Medulla oblongata (tissue), 1 donor: Measurements from ENCODE around the gene SHISA9.

ENCODE experiments used
- DNase-seq: peaks from one replicate; pipeline ENCODE4 v3.0.0-alpha.2; 2015; ENCODE audit errors: extremely low spot score

The SHISA9 gene

DNA sequence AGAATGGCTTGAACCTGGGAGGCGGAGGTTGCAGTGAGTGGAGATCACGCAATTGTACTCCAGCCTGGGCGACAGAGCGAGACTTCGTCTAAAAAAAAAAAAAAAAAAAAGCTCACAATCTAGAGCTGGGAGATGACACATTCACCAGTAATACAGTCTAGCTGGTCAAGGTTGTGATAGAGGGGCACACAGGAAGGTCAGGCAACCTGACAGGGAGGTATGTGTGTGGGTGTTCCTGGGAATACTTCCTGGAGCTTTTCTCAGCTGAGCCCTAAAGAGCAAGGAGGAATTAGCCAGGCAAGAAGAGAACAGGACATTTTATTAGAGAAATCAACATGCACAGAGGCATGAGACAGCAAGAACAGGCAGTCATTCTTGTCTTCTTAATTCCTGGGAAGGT lies 216.7 kb downstream of the SHISA9 start:
- DNase-seq, result no peak

GRCh38 chr16:13120091-13120490 lies 218.7 kb downstream of the SHISA9 start:
- DNase-seq, result no peak

GRCh38 chr16:13120557-13120956 lies 219.2 kb downstream of the SHISA9 start:
- DNase-seq, result no peak

- no peak for DNase-seq
Observed at GRCh38 chr16:13123991-13124390, 222.6 kb downstream of the SHISA9 start.

DNA sequence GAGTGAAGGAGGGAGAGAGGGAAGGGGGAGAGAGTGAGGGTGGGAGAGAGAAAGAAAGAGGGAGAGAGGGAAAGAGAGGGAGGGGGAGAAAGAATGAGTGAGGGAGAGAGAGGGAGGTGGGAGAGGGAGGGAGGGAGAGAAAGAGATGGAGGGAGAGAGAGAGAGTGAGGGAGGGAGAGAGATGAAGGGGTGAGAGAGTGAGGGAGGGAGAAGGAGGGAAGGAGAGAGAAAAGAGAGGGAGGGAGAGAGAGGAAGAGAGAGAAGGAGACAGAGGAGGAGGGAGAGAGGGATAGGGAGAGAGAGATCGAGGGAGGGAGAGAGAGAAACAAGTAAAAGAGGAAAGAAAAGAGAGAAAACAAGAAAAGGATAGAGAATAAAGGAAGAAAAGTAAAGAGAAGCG lies 225.7 kb downstream of the SHISA9 start:
- no peak for DNase-seq

GRCh38 chr16:13130586-13130985 lies 229.2 kb downstream of the SHISA9 start:
- no peak for DNase-seq

DNA sequence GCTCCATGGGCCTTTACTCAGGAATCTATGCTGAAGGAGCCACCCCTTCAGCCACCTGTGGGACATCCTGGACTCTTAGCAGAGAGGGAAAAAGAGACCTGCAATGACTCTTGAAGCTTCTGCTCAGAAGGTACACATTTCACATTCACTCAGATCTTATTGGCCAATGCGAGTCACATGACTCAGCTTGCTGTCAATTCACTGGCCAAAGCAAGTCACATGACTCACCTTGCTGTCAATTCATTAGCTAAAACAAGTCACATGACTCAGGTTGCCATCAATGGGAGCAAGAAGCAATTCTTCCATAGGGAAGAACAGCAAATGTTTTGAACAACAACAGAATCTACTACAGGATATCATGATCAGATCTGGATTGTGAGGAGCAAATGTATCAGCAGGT lies 233.4 kb downstream of the SHISA9 start:
- no peak for DNase-seq

GRCh38 chr16:13136901-13137300 lies 235.5 kb downstream of the SHISA9 start:
- DNase-seq, result no peak

- DNase-seq, result no peak
Observed at GRCh38 chr16:13138528-13138927, 237.1 kb downstream of the SHISA9 start.

- no peak for DNase-seq
Observed at GRCh38 chr16:13139661-13140241, 238.4 kb downstream of the SHISA9 start.

DNA sequence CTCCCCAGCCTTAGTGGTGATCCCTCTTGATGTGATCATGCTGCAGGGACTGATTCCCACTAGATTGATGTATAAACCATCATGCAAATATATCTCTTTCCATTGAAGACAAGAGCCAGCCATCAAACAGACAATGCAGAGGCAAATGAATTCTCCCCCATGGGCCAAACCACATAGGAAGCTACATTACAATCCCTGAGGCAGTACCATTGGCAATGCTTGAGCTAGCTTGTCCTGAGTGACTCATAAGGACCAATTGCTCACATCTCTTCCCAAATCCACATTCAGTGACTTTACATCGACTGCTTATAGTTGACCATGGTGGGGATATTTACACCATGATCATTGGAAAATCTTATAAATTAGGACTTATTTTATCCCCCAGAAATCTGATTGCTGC lies 242.2 kb downstream of the SHISA9 start:
- no peak for DNase-seq

- no peak for DNase-seq
Observed at GRCh38 chr16:13146829-13147228, 245.4 kb downstream of the SHISA9 start.

- no peak for DNase-seq
Observed at GRCh38 chr16:13148294-13148693, 246.9 kb downstream of the SHISA9 start.

DNA sequence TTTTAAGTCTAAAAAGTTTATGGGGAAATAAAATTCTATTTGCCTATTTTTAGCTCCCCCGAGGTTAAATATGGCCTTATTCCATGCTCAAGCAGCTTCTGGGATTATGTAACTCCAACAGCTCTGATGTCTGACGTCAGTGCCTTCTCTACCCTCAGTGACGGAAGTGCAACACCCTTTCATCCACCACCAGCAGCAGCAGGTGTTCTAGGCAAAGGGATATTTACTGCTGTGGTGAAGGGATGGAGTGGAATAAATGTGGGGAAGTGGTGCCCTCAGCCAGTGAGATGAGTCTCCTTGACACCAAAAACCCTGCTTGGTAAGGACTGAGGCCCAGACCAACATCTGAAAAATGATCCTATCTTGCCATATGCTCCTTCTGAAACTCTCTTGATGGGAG lies 247.4 kb downstream of the SHISA9 start:
- DNase-seq, result no peak

DNA sequence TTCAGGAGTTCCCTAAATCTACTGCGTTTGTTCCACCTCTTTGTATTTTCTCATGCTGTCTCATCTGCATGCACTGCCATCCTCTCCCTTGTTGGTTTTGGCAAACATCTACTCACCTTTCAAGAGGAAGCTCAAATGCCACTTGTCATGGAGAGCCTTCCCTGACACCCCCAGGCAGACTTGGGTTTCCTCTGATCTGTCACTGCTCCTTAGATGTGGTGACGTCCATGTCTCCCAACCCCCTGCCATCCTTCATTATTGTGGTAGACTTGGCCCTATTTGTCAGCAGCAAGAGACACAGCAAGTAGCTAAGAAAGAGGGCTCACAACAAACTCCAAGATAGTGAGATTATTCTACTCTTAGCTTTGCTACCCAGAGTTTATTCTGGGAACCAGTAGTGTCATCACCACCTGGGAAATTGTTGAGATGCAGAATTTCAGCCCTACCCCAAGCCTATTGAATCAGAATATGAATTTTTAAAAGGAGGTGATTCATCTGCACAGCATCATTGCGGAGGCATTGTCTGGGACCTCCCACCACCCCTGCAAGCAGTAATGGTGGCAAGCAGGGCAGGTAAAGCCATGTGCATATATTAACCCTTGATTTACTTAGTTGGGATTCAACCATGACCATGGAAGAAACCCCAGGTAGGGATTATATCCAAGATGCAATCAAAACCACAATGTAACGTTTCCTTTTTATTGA lies 248.9 kb downstream of the SHISA9 start:
- DNase-seq, result no peak

GRCh38 chr16:13153696-13154095 lies 252.3 kb downstream of the SHISA9 start:
- no peak for DNase-seq

GRCh38 chr16:13154799-13155198 lies 253.4 kb downstream of the SHISA9 start:
- no peak for DNase-seq

DNA sequence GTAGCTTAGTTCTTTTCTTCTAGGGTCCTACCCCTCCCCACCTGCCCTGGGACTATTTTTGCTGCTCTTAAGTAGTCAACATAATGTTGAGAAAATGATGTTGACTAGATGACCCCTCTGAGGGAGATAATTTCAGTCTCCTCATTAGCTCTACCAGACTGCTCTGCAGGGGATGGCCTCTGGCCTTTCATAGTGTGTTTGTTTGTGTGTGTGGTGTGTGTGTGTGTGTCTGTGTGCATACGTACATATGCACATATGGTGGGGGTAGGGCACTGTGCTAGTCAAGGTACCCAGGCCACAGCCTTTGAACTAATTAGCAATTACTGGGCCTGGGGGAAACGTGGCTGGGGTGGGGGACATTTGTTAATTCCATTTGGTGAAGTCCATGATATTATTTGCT lies 254.0 kb downstream of the SHISA9 start:
- DNase-seq, result no peak

DNA sequence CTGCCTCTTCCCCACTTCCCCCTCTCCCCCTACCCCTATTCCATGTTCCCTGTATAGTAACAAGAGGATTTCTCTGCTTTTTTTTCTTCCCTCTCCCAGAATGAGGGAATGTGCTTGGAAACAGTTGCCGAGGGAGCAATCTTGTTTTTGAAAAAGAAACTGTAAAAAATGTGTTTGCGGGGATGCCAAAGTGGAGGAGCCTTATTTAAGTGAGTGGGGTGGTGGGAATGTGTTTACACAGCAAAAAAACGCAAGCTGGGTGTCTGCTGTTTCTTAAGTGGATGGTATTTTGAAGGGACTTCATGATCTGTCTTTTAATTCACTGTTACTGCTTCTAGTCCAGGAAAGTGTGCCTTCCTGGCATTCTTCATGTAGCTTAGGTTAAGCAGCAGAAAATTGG lies 254.4 kb downstream of the SHISA9 start:
- DNase-seq, result no peak

DNA sequence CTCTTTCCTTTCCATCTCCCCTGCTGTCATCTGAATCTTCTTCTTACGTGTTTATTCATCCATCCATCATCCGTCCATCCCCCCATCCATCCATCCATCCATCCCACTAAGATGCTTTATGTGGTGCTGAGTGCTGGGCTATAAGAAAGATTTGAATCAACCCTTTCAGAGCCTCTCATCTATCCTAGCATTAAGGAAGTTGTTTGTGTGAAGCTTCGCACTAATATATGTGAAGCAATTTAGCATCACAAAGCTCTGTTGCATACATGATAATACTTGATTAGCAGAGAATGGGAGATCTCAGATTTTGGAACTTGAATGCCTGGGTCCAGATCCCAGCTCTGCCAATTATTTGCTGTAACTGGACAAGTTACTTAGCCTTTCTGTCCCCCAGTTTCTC lies 255.7 kb downstream of the SHISA9 start:
- DNase-seq, result no peak

DNA sequence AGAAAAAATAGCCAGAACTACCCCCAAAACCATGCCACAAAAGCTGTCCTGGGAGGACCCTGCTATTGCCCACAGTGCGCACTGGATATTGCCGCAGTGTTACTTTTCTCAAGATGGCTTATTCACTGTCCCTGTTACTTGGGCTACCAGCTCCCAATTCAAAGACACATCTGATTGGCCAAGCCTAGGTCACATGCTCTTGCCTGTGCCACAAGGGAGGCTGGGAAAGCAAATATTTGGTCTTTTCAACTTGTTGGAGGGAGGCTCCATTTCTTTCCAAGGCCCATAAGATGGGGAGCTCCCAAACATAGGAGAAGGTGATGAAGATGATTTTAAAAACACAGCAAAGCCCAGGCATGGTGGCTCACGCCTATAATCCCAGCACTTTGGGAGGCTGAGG lies 257.0 kb downstream of the SHISA9 start:
- DNase-seq, result no peak

GRCh38 chr16:13165024-13165423 lies 263.6 kb downstream of the SHISA9 start:
- DNase-seq, result no peak

- no peak for DNase-seq
Observed at GRCh38 chr16:13168091-13168572, 266.7 kb downstream of the SHISA9 start.

GRCh38 chr16:13171313-13171712 lies 269.9 kb downstream of the SHISA9 start:
- no peak for DNase-seq
